MCF 10A (cell line): ENCODE data around the gene TNS1. TPM values are rescaled to one million over a fixed set of nuclear protein-coding genes. Genes with fewer than 3 reads are reported as not detected.

Source experiments
- BruUV-seq: library from RNA; stranded (reverse); fragments of 400-500 nt; replicated peaks from 2 replicates; lab custom pipeline; 2021; lab: Mats Ljungman, UMichigan
- CTCF ChIA-PET: fragments of 300-600 bp; sonication (Branson Sonifier 250); formaldehyde crosslinking; extraction: SDS; loops from one replicate; lab custom pipeline; 2021; ENCODE audit warnings: antibody characterized with exemption, inconsistent platforms; lab: Yijun Ruan, JAX
- POLR2A ChIA-PET: fragments of 300-600, 350-650 bp; sonication (Branson Sonifier 250); formaldehyde crosslinking; extraction: SDS; loops from one replicate; lab custom pipeline; 2020; ENCODE audit warnings: antibody characterized with exemption, inconsistent platforms; lab: Yijun Ruan, JAX
- DNase-seq: peaks from one replicate; pipeline ENCODE4 v3.0.0-alpha.2; 2018; ENCODE audit not compliant: unreplicated experiment
- H3K27ac Mint-ChIP-seq: one replicate; pipeline ENCODE4 v1.8.0; 2022; ENCODE audit warnings: mild to moderate bottlenecking, low read depth, mixed read lengths; ENCODE audit not compliant: unreplicated experiment
- H3K27me3 Mint-ChIP-seq: one replicate; pipeline ENCODE4 v1.8.0; 2022; ENCODE audit warnings: mixed read lengths; ENCODE audit not compliant: insufficient read depth, unreplicated experiment
- H3K36me3 Mint-ChIP-seq: one replicate; pipeline ENCODE4 v1.8.0; 2022; ENCODE audit warnings: mild to moderate bottlenecking, moderate library complexity, mixed read lengths; ENCODE audit not compliant: insufficient read depth, unreplicated experiment
- H3K4me1 Mint-ChIP-seq: one replicate; pipeline ENCODE4 v1.8.0; 2022; ENCODE audit warnings: mixed read lengths; ENCODE audit not compliant: insufficient read depth, unreplicated experiment
- H3K4me3 Mint-ChIP-seq: one replicate; pipeline ENCODE4 v1.8.0; 2022; ENCODE audit warnings: mild to moderate bottlenecking, moderate library complexity, mixed read lengths; ENCODE audit not compliant: unreplicated experiment
- H3K9me3 Mint-ChIP-seq: one replicate; pipeline ENCODE4 v1.8.0; 2022; ENCODE audit warnings: mixed read lengths; ENCODE audit not compliant: unreplicated experiment
- intact Hi-C: fragments of 100-400 bp; cut with micrococcal nuclease; formaldehyde crosslinking; loops from 2 replicates; pipeline ENCODE4 v1.14.1; 2022
- total RNA-seq: library from RNA; stranded (reverse); gene quantifications from 2 replicates; pipeline ENCODE4 v1.2.3, GENCODE V29; 2022
- TF ChIP-seq, protein P1 (sequence below): fragments of 200-600 bp; IDR thresholded peaks from one replicate; pipeline ENCODE4 v1.8.0; 2022; ENCODE audit warnings: antibody characterized with exemption, mild to moderate bottlenecking; ENCODE audit not compliant: unreplicated experiment

The TNS1 gene
- total RNA-seq, 1 experiment from 2014 or later: 3.3 TPM

DNA sequence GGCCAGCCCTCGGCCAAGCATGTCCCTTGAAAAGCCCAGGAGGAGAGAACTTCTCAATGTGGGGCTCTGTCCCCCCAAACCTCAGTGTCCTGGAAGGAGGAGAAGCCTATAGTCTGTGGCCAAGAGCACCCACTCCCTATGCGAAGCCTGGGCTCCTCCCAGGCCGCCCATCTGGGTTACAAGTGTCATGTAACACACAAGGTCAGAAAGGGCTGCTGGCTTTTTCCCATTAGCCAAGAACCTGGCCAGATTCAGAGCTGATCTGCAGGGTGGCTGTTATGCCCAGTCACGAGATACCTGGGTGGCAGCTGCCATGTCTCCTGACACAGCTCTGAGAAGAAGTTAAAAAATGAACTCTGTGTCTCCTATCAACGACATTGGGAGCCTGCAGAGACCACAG lies 170.7 kb downstream of the TNS1 start:
- H3K4me1 Mint-ChIP-seq: peaks cover 7% of the 10 kb centered on the region
- H3K9me3 Mint-ChIP-seq: no peaks in the 10 kb centered on the region
- no peak overlapping the region for H3K4me3 Mint-ChIP-seq
- ChIA-PET POLR2A (no interaction called here), CTCF (interaction anchor here (1.2 kb wide), 2 partner anchors 41 to 44 kb away, joined by 3 to 4 read pairs; no protein-coding TSS in a partner anchor)
- no peak overlapping the region for H3K27ac Mint-ChIP-seq
- TF ChIP-seq, protein P1, sequence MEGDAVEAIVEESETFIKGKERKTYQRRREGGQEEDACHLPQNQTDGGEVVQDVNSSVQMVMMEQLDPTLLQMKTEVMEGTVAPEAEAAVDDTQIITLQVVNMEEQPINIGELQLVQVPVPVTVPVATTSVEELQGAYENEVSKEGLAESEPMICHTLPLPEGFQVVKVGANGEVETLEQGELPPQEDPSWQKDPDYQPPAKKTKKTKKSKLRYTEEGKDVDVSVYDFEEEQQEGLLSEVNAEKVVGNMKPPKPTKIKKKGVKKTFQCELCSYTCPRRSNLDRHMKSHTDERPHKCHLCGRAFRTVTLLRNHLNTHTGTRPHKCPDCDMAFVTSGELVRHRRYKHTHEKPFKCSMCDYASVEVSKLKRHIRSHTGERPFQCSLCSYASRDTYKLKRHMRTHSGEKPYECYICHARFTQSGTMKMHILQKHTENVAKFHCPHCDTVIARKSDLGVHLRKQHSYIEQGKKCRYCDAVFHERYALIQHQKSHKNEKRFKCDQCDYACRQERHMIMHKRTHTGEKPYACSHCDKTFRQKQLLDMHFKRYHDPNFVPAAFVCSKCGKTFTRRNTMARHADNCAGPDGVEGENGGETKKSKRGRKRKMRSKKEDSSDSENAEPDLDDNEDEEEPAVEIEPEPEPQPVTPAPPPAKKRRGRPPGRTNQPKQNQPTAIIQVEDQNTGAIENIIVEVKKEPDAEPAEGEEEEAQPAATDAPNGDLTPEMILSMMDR: no peak
- DNase-seq: no peak
- BruUV-seq: no TSS peak
- no peaks in the 10 kb centered on the region for H3K27me3 Mint-ChIP-seq
- H3K36me3 Mint-ChIP-seq: no peaks in the 10 kb centered on the region
- intact Hi-C loops: no loop called here

DNA sequence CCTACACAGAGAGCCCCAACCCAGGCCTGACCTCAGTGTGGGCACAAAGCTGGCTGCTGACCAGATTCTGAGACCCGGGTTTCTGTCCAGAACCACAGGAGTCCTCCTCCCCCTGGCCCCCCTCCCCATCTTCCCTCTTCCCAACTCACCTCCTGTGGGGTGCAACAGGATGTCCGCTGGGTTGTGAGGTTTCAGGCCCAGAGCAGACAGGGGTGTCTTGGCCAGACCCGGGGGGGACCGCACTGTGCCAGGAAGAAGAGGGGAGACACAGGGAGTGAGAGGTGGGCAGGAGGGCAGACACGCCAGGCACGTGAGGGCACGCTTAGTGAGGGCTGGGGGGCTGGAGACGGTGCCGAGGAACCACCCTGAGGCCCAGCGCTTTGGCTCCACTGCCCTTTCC lies 171.5 kb downstream of the TNS1 start:
- ChIA-PET POLR2A (no interaction called here), CTCF (interaction anchor here (0.7 to 1.2 kb wide), 2 partner anchors 40 to 63 kb away, joined by 3 read pairs; no protein-coding TSS in a partner anchor)
- H3K36me3 Mint-ChIP-seq: no peaks in the 10 kb centered on the region

DNA sequence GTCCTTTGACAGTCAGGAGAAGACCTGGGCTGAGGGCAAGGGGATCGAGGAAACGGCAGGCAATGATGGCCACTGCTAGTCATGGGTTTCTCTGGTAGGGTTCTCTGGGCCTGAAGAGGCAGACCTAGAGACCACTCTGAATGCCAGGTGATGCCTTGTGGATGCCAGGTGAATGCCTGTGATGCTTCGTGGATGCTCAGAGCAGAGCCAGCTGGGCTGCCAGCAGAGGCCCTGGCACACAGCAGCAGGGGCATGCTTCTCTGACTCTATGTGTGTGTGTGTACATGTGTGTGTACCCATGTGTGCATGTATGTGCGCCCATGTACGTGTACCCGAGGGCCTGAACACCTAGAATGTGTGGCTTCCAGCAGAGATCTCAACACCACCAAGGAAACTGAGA lies 172.0 kb downstream of the TNS1 start:
- ChIA-PET POLR2A (no interaction called here), CTCF (interaction anchor here (0.7 to 1.2 kb wide), 2 partner anchors 40 to 64 kb away, joined by 3 read pairs; no protein-coding TSS in a partner anchor)
- H3K27me3 Mint-ChIP-seq: no peaks in the 10 kb centered on the region
- no TSS peak for BruUV-seq
- H3K4me1 Mint-ChIP-seq: peaks cover 19% of the 10 kb centered on the region
- H3K9me3 Mint-ChIP-seq: no peaks in the 10 kb centered on the region
- H3K4me3 Mint-ChIP-seq: no peak overlapping the region
- H3K27ac Mint-ChIP-seq: no peak overlapping the region
- no peak for DNase-seq
- H3K36me3 Mint-ChIP-seq: no peaks in the 10 kb centered on the region
- TF ChIP-seq, protein P1: no peak
- intact Hi-C loops: no loop called here

More for the DNA sequence above, 171.5 kb downstream of the TNS1 start:
- no TSS peak for BruUV-seq
- intact Hi-C loops: no loop called here
- no peak for DNase-seq
- no peak overlapping the region for H3K4me3 Mint-ChIP-seq
- peaks cover 15% of the 10 kb centered on the region for H3K4me1 Mint-ChIP-seq
- H3K9me3 Mint-ChIP-seq: no peaks in the 10 kb centered on the region
- H3K27me3 Mint-ChIP-seq: no peaks in the 10 kb centered on the region
- TF ChIP-seq, protein P1: no peak
- H3K27ac Mint-ChIP-seq: no peak overlapping the region

DNA sequence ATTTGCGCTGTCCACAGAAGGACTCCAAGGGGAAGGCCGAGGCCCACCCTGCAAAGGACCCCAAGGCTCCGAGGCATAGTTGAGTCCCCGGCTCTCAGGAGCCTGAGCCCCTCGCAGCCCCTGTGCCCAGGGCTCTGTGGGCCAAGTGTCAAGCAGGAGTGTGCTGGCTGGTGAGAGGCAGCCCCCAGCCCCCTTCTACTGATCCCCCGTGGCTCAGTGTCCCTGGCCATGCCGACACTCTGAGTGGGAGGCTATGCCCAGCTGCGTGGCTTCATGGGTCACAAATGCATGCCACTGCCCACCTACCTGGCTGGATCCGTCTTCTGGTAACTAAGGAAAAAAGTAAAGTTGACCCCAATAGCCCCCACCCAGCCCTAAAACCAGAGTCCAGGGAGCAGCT lies 172.7 kb downstream of the TNS1 start:
- no peak for DNase-seq
- peaks cover 19% of the 10 kb centered on the region for H3K4me1 Mint-ChIP-seq
- H3K27me3 Mint-ChIP-seq: no peaks in the 10 kb centered on the region
- CTCF ChIA-PET: interaction anchor here (0.9 kb wide), 1 partner anchor 45 kb away, joined by 3 read pairs; no protein-coding TSS in a partner anchor
- no peak overlapping the region for H3K4me3 Mint-ChIP-seq
- intact Hi-C loops: no loop called here
- TF ChIP-seq, protein P1: no peak
- H3K36me3 Mint-ChIP-seq: no peaks in the 10 kb centered on the region
- POLR2A ChIA-PET: interaction anchor here (1.2 kb wide), 1 partner anchor 23 kb away, joined by 3 read pairs; no protein-coding TSS in a partner anchor
- no peaks in the 10 kb centered on the region for H3K9me3 Mint-ChIP-seq
- BruUV-seq: no TSS peak
- H3K27ac Mint-ChIP-seq: no peak overlapping the region
